RKO (cell line): Measurements from ENCODE around the gene KIFC3.
"Not testable (repeated sequence)": the region's sequence is repeated elsewhere in the genome, so short reads cannot be mapped to it uniquely, and the experiment has no call there.

Experiments
- DNase-seq: peaks from one replicate; pipeline ENCODE4 v3.0.0-alpha.2; 2016; ENCODE audit warnings: low spot score

KIFC3 gene

GRCh38 chr16:57753448-57754353 is 48.6 kb downstream of the KIFC3 start:
- DNase-seq = no peak

GRCh38 chr16:57752581-57753447 is 49.5 kb downstream of the KIFC3 start:
- no peak for DNase-seq

- no peak for DNase-seq
These were observed 50.1 kb downstream of the KIFC3 start for GRCh38 chr16:57752203-57752580.

GRCh38 chr16:57751539-57752202 is 50.6 kb downstream of the KIFC3 start:
- no peak for DNase-seq

GRCh38 chr16:57750796-57751538 is 51.3 kb downstream of the KIFC3 start:
- DNase-seq = no peak

- no peak for DNase-seq
These were observed 52.3 kb downstream of the KIFC3 start for GRCh38 chr16:57749856-57750452.

- no peak for DNase-seq
These were observed 53.1 kb downstream of the KIFC3 start for GRCh38 chr16:57749101-57749692.

- no peak for DNase-seq
These were observed 53.7 kb downstream of the KIFC3 start for GRCh38 chr16:57748596-57748995.

- DNase-seq = no peak
These were observed 54.3 kb downstream of the KIFC3 start for GRCh38 chr16:57747996-57748395.

- no peak for DNase-seq
These were observed 54.8 kb downstream of the KIFC3 start for GRCh38 chr16:57747496-57747895.

GRCh38 chr16:57747091-57747490 is 55.2 kb downstream of the KIFC3 start:
- DNase-seq = no peak

GRCh38 chr16:57746316-57746715 is 56.0 kb downstream of the KIFC3 start:
- not testable (repeated sequence) for DNase-seq

- DNase-seq = no peak
These were observed 56.5 kb downstream of the KIFC3 start for GRCh38 chr16:57745768-57746167.

GRCh38 chr16:57744642-57744903 is 57.7 kb downstream of the KIFC3 start:
- no peak for DNase-seq

GRCh38 chr16:57743886-57744641 is 58.2 kb downstream of the KIFC3 start:
- no peak for DNase-seq

GRCh38 chr16:57743458-57743857 is 58.8 kb downstream of the KIFC3 start:
- DNase-seq = no peak

GRCh38 chr16:57742543-57742942 is 59.7 kb downstream of the KIFC3 start:
- DNase-seq = no peak

- no peak for DNase-seq
These were observed 60.6 kb downstream of the KIFC3 start for GRCh38 chr16:57741660-57742191.

- no peak for DNase-seq
These were observed 61.7 kb downstream of the KIFC3 start for GRCh38 chr16:57740423-57741071.
